ENCODE data around the gene CD38.

CD38 gene

DNA sequence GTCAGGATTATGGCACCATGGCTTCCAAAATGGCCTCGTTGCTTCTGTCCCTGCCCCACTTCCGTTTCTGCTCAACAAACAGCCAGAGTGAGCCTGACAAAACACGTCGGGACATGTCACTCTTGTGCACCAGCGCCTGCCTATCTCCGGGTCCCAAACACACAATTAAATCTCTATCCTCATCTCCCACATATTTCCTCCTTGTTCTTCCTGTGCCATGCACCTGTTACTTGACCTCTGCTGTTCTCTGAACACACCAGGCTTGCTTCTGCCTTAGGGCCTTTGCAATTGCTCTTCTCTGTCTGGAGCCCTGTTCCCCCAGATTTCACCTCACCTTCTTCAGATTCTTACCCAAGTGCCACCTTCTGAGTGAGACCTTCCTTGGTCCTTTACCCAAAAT lies 12.7 kb upstream of the CD38 start:
- no peak for DNase-seq

DNA sequence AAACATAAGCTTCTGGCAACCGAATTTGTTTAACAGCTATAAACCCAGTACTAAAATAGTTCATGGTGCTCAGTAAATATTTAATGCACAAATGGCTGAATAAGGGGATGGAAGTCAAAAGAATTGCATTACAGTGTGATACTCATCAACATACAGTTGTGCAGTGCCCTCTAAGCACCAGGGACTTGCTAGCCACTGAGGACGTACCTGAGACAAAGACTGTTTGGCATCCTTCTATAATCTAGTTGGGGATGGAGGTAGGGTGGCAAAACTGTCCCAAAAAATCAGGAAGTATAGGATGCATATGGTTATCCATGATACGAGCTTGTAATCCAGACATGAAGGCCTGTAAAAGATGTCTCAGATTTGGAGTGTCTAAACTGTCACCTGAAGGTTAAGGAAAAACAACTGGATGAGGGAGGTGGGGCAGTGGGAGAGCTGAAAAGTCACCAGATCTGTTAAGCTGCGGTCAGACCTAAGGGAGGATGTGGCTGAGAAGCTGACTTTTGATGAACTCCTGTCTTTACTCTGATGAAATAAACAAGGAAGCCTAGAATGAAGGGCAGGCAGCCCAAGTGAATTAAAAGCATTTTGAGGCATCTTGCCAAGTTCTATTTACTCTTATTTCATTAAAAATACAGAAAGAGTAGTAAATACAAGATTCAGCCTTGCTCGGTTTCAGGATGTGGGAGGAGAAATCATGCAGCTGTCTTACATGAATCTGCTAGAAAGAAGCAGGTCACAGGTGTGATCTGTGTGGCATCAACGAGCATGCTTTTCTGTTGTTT lies 12.0 kb upstream of the CD38 start:
- no peak for DNase-seq

DNA sequence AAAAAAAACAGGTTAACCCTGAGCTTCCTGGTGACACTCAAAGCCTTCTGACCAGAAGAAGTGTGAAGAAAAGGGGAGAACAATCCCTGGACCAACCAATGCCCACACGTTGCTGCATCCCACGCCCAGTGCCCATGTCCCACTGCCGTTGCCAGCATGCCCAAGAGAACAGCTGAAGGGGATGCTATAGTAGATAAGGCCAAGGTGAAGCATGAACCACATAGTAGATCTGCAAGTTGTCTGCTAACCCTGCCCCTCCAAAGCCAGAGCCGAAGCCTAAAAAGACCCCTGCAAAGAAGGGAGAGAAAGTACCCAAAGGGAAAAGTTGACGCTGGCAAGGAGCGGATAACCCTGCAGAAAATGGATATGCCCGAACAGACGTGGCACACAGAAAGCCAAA lies 11.3 kb upstream of the CD38 start:
- no peak for DNase-seq

DNA sequence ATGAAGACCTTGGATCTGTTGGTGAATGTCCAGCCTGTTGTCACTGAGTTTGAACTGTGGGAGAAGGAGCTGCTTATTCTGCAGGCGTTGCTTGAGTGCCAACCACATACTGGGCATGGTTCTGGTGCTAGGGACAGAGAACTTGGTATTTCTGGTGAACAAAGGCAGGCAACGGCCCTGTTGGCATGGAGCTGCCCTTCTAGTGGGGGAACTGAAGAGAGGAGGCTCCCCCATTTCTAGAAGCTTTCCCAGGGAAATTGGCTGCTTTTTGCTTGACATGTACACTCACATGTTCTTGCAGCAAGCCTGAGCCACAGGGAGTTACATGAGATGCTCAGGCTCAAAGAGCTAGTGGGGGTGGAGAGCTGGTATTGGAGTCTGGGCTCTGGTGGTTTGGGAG lies 8.9 kb upstream of the CD38 start:
- DNase-seq, result no peak

DNA sequence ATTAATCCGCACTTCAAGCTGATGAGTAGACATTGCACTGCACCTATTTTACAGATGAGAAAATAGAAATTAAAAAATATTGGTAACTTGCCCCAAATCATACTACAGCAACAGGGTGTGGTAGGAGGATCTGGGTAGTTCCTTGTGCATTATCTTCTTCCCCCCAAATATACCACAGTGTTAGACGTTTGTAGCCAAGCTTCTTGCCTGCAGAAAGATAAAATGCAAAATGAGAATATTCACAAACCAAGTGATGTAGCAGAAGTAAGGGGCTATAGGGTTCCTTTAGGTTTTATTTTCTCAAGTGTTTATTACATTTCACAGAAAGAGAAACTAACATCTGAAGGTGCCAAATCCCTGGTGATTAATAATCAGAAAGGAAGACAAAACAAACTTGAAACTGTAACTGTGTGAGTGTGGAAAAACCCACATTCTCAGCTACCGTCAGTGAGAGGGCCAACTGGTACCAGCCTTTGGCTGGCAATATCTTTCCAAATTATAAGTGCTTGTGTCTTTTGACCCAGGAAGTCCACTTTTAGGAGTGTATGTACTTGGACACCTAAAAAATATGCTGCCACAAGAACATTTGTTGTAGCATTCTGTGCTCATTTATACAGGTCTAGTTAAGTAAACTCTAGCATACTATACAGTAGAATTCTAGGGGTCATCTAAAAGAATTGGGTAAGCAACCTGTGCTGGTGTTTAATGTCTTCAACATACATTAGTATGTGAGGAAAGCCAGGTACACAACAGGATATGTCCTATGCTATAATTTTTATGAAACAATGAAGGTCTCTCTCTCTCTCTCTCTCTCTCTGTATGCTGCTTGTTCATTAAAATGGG lies 6.7 kb upstream of the CD38 start:
- DNase-seq, result no peak

DNA sequence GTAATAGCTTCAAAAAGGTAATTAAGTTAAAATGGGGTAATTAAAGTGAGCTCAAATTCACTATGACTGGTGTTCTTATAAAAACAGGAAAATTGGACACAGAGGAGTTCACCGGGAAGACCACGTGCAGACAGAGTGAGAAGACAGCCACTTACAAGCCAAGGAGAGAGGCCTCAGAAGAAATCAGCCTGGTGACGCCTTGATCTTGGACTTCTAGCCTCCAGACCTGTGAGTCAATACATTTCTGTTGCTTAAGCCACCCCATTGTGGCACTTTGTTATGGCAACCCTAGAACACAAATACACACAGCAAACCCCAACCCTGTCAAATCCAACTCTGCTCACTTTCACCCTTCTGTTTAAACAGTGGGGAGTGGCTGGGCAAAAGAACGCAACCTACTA lies 4.1 kb upstream of the CD38 start:
- no peak for DNase-seq

DNA sequence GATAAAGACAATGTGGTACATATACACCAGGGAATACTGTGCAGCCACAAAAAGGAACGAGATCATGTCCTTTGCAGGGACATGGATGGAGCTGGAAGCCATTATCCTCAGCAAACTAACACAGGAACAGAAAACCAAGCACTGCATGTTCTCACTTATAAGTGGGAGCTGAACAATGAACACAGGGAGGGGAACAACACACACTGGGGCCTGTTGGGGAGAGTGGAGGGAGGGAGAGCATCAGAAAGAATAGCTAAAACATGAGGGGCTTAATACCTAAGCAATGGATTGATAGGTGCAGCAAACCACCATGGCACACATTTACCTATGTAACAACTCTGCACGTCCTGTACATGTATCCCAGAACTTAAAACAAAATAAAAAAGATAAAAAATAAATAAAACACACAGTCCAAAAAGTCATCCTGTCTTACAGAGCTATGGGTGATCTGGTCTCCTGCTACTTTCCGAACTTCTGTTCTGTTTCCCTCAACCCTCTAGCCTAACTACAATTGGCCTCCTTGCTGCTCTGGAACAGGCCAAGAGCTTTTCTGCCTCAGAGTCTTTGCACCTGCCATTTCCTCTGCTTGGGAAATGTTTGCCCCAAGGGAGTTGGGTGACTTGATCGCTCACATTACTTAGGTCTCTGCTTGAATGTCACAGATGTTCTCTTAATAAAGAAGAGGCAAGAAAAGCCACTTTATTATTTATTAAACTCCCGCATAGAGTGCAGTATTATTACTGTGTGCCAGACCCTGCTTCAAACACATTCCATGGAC lies 1.1 kb upstream of the CD38 start:
- no peak for DNase-seq

DNA sequence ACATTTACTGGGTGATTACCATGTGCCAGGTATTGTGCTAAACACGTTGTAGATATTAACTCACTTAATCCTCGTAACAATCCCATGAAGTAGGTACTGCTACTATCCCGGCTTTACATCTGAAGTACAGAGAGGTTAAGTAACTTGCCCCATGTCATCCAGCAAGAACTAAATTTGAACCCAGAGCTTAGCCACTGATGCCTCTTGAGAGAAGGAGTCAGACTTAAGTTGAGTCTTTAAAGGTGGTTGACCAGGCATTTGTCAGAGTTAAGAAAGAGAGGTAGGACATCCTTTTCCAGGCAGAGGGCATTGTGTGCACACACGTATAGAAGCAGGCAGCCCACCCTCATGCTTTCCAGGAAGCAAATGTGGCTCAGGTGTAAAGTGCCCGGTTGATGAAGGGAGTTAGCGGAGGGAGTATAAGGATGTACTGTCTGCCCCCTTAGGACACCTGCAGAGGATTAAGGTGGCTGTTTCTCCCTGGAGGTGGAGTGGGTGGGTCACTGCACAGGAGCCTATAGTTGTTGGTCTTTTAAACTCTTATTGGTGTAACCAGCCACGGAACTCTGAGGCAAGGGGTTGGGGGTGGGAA lies 335 bp upstream of the CD38 start:
- no peak for DNase-seq

DNA sequence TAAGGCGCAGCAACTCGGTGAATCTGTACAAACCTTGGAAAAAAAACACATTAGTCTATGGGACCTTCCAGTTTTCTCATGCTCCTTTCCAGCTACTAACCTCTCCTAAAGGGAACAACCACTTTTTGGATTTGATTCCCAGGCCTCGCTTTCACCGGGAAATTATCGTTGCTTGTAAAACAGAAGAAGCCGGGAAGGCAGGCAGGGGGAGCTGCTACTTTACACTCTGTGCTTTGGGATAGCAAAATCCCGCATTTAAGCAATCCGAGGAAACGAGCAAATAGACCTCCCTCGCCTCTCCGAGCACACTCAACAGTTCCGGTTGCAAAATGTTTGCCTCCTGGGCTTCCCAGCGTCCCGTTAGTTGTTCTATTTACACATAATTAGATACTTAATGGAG lies 1.2 kb downstream of the CD38 start:
- peak; percentile 77 for DNase-seq

DNA sequence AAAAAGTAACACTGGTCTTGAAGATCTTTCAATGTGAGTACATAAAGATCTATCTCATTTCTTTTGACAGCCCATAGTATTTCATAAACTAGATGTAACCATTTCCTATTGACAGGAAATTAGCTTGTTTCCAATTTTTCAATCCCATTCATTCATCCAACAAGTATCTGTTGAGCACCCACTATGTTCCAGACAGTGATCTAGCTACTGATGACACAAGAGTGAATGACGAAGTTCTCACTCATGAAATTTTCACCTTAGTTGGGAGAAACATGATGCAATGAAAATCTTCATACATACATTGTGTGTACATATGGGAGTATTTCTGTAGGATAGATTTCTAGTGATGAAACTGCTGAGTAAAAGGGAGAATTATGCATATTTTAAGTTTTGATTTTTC lies 1.7 kb downstream of the CD38 start:
- DNase-seq, result no peak

DNA sequence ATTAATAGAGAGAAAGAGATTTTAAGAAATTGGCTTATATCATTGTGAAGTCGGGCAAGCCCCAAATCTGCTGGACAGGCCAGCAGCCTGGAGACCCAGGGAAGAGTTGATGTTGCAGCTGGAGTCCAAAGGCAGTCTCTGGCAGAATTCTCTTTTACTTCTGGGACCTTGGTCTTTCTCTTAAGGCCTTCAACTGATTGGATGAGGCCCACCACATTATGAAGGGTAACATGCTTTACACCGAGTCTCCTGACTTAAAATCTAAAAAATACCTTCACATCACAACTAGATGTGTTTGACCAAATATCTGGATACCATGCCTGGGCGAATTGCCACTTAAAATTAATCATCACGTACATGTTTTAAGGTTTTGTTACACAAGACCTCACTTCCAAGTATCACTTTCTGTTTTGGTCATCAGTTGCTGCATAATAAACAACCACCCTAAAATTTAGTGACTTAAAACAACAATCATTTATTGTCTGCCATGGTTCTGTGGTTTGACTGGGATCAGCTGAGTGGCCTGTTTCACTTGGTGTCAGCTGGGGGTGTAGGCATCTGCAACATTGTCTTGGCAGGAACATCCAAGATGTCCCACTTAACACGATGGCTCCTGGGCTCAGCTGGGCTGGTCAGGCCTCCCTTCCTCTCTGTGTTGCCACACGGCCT lies 3.4 kb downstream of the CD38 start:
- no peak for DNase-seq

DNA sequence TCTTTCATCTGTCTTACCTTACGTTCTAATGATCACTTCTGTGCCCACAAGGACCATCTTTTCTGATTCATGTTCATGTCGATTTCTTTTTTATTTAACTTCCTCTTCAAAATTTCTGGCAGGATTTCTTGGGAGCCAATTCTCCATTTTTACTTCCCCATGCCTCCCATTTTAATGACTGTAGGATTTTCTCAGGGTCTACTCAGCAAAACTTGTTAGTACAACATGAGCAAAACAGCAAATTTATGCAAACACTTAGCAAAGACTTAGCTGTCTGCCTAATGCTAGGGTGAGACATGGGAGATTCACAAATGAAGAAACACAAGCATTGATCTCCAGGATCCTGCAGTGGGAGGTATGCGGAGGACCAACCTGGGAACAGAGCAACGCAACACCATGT lies 5.5 kb downstream of the CD38 start:
- no peak for DNase-seq

DNA sequence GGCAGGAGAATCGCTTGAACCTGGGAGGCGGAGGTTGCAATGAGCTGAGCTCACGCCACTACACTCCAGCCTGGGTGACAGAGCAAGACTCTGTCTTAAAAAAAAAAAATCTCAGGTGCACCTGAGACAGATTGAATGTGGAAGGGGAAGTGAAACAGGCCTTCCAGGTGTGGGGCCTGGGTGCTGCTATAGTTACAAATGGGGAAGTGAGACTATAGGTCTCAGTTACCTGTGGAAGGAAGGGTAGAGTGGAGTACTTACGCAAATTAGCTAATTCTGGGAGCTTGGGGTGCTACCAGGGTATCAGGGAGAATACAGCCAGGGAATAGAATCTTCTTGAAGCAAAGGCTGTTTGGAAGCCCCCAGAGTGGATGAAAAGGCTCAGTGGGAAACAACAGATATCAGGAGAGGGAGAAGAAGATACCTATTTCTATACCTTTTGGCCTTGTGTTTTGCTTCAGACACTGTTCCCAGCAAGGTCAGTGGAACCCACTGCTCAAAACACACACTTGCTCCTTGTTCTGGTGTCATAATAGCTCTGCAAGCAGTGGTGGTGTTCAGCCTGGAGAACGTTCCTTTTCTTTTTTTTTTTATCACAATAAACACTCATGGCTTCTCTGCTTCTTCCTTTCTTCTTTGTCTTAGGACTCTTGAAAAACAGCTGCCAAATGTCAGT lies 7.0 kb downstream of the CD38 start:
- DNase-seq, result no peak

DNA sequence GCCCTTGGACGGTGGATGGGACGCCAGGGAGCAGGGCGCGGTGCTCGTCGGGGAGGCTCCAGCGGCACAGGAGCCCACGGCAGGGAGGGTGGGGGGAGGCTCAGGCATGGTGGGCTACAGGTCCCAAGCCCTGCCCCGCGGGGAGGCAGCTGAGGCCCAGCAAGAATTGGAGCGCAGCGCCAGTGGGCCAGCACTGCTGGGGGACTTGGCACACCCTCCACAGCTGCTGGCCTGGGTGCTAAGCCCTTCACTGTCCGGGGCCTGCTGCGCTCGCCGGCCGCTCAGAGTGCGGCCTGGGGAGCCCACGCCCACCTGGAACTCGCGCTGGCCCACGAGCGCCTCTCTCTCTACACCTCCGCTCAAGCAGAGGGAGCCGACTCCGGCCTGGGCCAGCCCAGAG lies 8.6 kb downstream of the CD38 start:
- DNase-seq, result no peak

DNA sequence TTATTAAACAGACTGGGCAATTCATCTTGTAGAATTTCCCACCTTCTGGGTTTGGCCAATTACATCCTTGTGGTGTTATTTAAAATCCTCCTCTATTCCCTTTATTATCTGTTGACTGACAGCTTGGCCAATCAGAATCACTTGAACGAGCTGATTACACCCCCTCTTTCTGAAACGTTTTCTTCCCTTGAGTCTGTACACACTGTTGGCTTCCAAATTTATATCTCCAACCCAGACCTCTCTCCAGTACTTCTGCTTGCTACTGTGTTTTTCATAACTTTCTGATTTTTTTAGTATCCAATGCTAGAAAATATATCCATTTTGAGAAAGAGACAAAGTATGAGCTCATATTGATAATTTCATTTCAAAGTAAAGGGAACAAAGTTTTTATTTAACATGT lies 14.8 kb downstream of the CD38 start:
- no peak for DNase-seq

DNA sequence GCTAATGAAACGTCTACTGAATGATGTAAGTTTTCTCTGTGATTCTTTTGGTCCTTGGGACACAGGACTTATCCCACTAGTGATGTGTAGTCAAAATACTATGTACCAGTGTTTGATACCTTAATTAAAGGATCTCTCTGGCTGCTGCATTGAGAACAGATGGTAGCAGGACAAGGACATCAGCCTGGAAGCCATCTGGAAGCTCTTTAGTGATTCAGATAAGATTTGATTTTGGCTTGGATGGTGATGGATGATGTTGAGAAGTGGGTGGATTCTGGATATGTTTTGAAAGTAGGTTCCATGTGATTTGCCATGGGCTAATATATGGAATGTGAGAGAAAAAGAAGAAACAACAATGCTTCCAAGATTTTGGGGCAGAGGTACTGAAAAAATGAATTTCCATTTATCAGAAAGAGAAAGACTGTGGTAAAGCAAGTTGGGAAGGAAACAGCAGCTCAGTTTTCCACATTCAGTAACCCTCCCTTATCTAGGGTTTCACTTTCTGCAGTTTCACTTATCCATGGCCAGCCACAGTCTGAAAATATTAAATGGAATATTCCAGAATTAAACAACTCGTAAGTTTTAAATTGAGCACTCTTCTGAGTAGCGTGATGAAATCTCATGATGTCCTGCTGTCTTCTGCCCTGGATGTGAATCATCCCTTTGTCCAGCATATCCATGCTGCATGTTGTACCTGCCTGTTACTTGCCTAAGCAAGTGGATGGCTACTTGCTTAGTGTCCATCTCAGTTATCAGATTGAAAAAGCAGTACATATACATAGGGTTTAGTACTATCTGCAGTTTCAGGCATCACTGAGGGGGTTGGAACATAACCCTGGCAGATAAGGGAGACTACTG lies 15.6 kb downstream of the CD38 start:
- no peak for DNase-seq

DNA sequence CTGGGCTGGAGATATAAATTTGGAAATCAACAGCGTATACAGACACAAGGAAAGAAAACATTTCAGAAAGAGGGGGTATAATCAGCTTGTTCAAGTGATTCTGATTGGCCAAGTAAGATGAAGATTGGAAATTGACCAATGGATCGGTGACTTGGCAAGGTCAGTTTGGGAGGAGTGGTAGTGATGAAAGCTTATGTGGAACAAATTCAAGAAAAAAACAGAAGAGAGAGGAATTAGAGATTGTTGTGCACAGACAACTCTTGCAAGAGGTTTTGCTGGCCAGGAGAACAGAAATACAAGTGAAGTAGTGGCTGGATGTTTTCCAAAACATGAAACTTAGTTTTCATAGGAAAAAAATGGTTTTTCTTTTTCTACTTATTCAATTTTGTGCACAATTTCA lies 16.3 kb downstream of the CD38 start:
- DNase-seq, result no peak

DNA sequence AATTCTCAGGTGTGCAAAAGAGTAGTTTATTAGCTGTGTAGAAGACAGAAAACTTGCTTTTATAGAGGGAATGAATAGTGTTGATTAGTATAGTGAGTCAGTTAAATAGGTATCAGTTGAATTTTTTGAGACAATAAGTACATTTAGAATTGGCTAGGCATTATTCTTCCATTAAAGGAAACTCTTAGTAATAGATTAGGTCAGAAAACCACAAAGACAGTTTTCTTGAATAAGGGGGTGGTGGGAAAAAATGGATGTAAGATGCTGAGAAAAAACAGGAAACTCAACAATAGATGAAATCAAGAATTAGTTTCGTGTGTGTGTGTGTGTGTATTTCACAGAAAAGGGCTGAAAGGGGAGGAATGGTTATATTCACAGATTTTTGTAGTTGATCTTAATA lies 16.8 kb downstream of the CD38 start:
- DNase-seq, result no peak

DNA sequence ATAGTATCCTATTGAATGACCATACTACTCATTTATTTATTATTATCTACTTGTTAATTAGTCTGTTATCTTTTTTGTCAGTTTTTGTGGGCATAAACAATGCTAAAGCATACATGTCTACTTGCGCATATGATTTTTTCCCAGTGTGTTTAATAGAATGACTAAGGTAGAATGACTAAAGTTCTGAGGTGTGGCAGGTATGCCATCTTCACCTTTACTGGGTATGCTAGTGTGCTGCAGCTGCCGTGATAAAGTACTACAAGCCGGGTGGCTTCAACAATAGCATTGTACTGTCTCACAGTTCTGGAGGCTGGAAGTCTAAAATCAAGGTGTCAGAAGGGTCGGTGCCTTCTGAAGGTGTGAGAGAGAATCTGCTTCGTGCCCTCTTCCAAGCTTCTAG lies 19.2 kb downstream of the CD38 start:
- no peak for DNase-seq

DNA sequence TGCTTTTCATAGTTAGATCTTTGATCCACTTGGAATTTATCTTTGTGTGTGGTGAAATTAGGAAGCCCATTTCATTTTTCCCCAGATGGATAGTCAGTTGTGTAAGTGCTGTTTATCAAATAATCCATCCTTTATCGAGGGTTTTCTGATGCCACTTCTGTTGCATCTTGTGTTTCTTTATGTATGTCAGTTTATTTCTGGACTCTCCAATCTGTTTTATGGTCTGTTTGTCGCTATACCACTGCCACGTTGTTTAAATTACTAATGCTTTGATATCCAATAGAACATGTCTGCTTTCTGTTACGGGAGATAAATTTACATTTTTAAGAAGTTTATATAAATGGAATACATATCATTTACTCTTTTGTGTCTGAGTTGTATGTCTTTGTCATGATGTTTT lies 21.0 kb downstream of the CD38 start:
- DNase-seq, result no peak

DNA sequence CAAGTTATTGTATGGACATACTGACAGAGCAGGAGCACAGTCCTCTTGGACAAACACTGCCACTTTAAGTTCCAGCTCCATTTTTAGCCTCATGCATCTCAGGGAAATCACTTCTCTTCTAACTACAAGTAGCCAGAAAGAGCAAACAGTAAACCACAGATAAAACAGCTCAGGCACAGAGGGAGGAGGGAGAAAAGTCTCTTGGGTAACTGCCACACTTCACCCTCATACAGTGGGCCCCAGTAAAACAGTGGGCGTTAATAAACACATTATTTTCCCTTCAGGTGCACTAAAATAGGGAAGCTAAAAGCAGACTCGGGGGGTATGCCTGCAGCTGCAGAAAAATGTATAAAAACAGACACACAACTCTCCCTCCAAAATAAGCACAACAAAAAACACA lies 21.6 kb downstream of the CD38 start:
- DNase-seq, result no peak
